Adipose tissue (tissue), 3 donors: Measurements from ENCODE around the gene TAF6L. TPM values are rescaled to one million over a fixed set of nuclear protein-coding genes. Genes with fewer than 3 reads are reported as not detected.
"Not testable (repeated sequence)": the region's sequence is repeated elsewhere in the genome, so short reads cannot be mapped to it uniquely, and the experiment has no call there.

Experiments used
- H3K27ac ChIP-seq: one replicate; pipeline ENCODE4 v1.5.1; 2013; ENCODE audit warnings: low read depth, low read length
- WGBS, 3 donors: extraction: QIAGEN DNeasy Blood & Tissue Kit; methylation state at CpG; one replicate each; pipeline ENCODE4 v1.1.7; 2013; 5-methylcytosine and 5-hydroxymethylcytosine counted together
- polyA plus RNA-seq, 3 donors: library from polyadenylated mRNA; stranded (reverse); fragments of 200-250 nt; gene quantifications; one replicate each; pipeline ENCODE4 v1.2.3, GENCODE V29; 2013
- donor health status: healthy with polysubstance abuse.
- donor health status: Bipolar disorder and iron deficiency.
- donor health status: healthy.

TAF6L gene
- polyA plus RNA-seq, 3 donors, result 13.1 to 18.2 (median 14.7) TPM

DNA sequence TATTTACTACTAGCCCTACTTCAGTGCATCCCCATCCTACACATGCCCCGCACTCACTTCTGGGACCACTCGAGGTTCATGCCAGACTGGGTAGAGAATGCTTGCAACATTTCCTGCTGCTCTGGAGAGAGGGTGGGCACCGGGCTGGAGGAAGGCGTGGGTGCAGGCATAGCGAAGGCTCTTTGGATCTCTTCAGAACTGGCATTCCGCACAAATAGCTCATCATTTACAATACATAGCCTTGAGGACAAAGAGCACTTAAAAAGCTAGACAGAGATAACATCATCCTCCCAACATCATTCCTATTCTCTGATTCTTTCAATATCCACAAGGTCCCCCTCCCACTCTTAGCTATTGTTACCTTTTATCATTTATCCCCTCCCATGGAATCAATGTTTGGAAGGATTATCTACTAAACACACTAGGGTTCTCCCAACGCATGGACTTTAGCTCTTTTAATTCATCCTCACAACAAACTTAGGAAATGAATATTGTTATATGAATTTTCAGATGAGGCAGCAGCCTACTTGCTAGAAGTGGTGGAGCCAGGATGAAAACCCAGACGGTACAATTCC lies 23.1 kb downstream of the TAF6L start:
- no peak overlapping the region for H3K27ac ChIP-seq
- 75 to 91% (median 81%) methylated on average over 8 of the region's 8 CpGs for WGBS, 3 donors

DNA sequence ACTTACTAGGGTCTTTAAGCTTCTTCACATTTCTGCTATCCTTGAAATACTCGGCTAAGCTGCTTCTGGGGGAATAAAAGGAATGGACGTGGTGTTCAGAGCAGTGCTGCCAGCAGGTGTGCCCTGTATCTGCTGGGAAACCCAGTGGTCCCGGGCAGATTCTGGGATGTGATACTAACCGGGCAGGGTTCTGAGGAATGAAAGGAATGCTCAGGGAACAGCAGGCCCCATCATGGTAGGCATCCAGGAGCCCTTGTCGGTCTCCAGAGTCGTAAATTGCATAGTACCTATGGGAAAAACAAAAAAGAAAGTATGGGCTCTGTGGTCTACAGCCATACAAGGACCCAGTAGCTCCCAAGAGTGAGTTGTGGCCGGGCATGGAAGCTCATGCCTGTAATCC lies 25.1 kb downstream of the TAF6L start:
- WGBS, 3 donors, result 88 to 91% (median 89%) methylated on average over 7 of the region's 7 CpGs
- no peak overlapping the region for H3K27ac ChIP-seq

DNA sequence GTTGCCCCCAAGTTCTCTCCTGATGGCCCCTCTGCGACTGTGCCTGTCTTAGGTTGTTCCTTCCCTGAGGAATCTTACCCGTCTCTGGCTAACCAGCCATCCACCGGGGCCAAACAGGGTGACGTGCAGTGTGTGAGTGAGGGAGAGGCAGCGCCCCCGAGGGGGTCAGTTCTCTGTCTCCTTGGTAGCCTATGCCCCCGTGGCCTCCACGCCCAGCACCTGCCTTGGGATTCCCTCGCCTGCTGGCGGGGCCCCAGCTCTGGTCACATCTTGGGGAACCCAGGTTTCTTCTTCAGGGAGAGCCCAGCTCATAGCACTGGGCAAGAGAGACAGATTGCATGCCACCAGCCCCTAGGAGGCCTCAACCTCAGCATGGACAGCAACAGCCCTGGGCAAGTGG lies 28.3 kb downstream of the TAF6L start:
- WGBS, 3 donors, result 92 to 95% (median 93%) methylated on average over 8 to 10 of the region's 10 CpGs
- no peak overlapping the region for H3K27ac ChIP-seq

DNA sequence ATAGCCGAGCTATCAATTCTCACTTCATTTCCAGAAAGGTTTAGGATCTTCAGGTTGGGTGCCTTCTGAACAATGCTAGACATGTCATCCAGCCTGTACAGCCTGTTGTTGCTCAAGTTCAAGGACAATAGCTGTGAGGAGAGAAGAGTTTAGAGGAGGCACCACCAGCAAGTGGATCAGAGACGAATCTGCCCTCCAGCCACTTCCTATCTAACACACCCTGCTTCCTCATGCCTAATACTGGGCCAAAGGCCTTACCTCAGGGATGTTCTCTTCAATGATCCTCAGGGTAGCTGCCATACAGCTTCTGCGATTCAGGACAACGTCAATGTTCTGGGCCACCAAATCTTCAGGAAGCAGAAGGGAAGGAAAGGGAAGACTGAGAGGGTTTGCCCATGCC lies 29.9 kb downstream of the TAF6L start:
- no peak overlapping the region for H3K27ac ChIP-seq
- 80 to 86% (median 84%) methylated on average over 4 of the region's 4 CpGs for WGBS, 3 donors

DNA sequence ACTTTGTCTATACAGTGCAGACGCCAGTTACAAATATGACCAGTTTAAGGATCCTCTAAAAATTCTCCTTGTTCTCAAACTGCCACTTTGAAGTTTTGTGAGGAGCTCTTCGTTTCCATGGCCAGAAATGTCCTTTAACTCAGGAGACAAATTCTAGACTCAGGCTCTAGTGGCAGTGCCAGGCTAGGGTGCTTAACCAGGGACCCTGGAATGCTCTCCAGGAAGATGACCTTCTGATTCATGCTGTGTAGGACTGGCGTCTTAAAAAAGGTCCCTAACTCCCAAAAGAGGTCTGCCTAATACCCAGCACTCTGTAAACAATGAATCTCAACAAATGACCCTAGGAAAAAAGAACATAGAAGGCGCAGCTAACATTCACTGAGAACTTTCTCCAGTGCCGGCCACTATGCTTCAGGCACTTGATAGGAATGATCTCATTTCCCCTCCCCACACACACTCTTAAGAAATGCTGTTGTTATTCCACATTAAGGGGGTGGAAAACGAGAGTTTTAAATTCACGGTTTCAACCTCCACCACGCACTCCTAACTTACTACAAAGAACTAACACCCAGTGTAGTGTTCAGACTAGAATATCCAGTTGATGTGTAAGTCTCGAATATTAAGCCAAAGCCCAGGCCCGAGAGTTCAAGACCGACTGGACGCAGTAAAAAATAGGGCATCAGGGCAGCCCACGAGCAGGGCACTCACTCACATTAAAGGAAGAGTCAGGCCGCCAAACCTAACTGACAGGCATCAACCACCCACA lies 33.3 kb downstream of the TAF6L start:
- 3 to 5% (median 4%) methylated on average over 14 of the region's 14 CpGs for WGBS, 3 donors
- peak overlapping the region; percentile 73 for H3K27ac ChIP-seq

- WGBS, 3 donors, result 0 to 1% (median 0%) methylated on average over 65 to 77 of the region's 77 CpGs
- H3K27ac ChIP-seq, result peak within 1 kb of the TSS; percentile 73
Measured at GRCh38 chr11:62805076-62805892, 34.1 kb downstream of the TAF6L start, which contains the start of gene NXF1. TSS of gene NXF1 (minus strand) at chr11:62805440. CDS start at chr11:62805356, 84 bp downstream.

GRCh38 chr11:62805961-62806441 lies 34.8 kb downstream of the TAF6L start:
- WGBS, 3 donors, result 25 to 30% (median 27%) methylated on average over 12 of the region's 12 CpGs

DNA sequence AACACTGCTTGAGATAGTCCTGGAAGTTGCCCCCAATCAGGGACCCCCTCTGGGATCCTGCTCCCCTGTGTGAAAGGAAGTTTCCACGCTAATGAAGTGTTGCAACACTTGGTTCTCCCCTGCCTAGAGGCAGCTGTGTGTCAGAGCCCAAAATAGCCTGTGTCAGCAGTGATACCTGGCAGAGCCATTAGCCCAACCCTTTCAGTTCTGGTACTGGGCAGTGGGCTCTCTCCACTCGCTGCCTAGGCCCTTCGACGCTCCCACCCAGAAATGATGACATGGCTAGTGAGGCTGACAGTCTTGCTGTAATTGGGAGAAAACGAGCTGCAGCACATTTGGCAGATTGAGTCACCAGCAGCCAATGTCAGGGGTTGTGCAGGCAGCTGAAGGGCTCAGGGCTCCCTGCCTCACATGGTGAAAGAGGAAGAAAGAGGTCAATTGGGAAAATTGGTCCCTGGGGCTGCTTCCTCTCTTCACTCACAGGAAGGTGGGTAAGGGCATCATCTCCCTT lies 35.5 kb downstream of the TAF6L start:
- 38 to 74% (median 45%) methylated on average over 5 of the region's 5 CpGs for WGBS, 3 donors

More at GRCh38 chr11:62805961-62806441, 34.8 kb downstream of the TAF6L start:
- no peak overlapping the region for H3K27ac ChIP-seq

DNA sequence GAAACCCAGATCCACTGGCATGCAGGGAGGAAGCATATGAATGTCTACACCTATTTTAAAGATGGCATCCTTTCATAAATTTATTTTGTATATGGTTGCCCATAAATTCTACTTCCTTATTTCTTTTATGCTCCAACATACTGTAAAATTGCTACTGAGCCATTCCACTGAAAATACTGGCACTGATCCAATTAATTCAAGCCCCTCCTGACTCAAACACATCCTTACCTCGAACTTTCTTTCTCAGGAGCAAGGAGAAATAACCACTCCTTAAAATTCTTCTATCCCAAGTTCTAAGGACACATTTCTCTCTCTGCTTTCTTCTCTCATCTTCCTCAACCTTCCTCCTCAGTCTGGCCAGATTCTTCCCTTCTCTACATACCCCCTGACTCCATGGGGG lies 39.6 kb downstream of the TAF6L start:
- 22 to 39% (median 25%) methylated on average over 1 of the region's 1 CpG for WGBS, 3 donors

More for the DNA sequence above, 35.5 kb downstream of the TAF6L start:
- no peak overlapping the region for H3K27ac ChIP-seq

GRCh38 chr11:62811659-62812058 lies 40.5 kb downstream of the TAF6L start:
- H3K27ac ChIP-seq, result no peak overlapping the region
- WGBS, 3 donors, result 79 to 84% (median 80%) methylated on average over 2 of the region's 2 CpGs

More for the DNA sequence above, 39.6 kb downstream of the TAF6L start:
- no peak overlapping the region for H3K27ac ChIP-seq

- 59 to 91% (median 63%) methylated on average over 8 of the region's 8 CpGs for WGBS, 3 donors
- no peak overlapping the region for H3K27ac ChIP-seq
Measured at GRCh38 chr11:62816557-62816956, 45.4 kb downstream of the TAF6L start.

DNA sequence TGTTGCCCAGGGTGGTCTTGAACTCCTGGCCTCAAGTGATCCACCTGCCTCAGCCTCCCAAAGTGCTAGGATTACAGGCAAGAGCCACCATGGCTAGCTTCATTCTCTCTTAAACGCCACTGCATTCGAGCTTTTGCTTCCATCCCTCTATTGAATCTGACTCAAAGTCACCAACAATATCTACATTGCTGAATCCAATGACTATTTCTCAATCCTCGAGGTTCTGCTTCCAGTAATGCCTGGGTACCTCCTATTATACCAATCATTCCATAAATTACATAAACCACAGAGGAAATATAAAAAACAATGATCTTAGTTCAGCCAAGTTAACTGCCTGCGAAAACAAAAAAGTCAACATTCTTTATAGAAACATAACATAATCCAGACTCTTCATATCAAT lies 45.9 kb downstream of the TAF6L start:
- no peak overlapping the region for H3K27ac ChIP-seq
- WGBS, 3 donors, result 81 to 93% (median 84%) methylated on average over 4 of the region's 4 CpGs

DNA sequence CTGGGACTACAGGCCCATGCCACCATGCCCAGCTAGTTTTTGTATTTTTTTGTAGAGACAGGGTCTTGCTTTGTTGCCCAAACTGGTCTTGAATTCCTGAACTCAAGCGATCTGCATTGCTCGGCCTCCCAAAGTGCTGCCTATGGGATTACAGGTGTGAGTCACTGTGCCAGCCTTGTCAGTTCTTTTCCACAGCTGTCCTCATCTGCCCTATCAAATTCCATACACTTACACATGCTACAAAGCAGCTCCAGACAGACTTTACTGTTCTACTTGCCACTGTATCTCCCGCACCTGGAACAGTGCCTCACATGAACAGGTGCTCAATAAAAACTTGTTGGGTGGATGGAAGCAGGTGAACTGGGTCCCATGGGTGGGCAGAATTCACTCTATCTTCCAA lies 52.5 kb downstream of the TAF6L start:
- H3K27ac ChIP-seq, result no peak overlapping the region
- WGBS, 3 donors, result 93 to 96% (median 96%) methylated on average over 3 of the region's 3 CpGs

DNA sequence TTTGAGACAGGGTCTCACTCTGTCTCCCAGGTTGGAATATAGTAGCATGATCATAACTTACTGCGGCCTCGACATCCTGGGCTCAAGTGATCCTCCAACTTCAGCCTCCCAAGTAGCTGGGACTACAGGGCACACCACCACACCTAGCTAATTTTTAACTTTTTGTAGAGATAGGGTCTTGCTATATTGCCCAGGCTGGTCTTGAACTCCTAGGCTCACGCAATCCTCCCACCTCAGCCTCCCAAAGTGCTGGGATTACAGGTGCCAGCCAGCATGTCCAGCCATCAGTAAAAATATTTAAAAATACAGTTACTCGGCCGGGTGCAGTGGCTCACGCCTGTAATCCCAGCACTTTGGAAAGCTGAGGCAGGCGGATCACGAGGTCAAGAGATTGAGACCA lies 56.9 kb downstream of the TAF6L start:
- 94 to 98% (median 95%) methylated on average over 8 of the region's 8 CpGs for WGBS, 3 donors
- H3K27ac ChIP-seq, result not testable (repeated sequence)

DNA sequence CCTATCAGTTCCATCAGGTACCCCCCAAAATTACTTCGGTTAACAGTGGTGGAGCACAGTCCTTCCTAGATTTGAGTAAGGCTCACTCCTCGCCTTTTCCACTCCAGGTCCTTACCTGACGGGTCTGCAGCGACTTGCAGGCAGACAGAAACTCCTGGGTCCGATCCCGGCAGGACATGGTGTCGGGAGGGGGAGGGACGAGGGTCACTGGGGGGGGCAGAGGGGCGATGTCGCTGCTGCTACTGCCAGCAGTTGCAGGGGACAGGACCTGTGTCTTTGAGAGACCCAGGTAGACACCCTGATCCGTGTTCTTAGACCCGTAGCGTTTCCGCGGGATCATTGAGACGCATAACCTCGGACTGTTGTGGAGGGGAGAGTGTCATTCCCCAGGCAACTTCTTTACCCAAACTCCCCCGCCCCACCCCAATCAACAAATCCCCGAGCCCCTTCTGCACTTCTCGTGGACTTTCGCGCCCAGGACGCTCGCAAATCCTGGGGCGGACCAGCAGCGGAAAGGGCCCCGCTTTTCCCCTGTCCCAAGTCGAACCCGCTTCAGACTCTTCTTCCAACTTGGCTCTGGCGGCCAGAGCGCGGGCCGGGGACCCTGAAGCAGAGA lies 59.8 kb downstream of the TAF6L start:
- peak overlapping the region; percentile 96 for H3K27ac ChIP-seq
- WGBS, 3 donors, result 0 to 1% (median 1%) methylated on average over 33 of the region's 33 CpGs

DNA sequence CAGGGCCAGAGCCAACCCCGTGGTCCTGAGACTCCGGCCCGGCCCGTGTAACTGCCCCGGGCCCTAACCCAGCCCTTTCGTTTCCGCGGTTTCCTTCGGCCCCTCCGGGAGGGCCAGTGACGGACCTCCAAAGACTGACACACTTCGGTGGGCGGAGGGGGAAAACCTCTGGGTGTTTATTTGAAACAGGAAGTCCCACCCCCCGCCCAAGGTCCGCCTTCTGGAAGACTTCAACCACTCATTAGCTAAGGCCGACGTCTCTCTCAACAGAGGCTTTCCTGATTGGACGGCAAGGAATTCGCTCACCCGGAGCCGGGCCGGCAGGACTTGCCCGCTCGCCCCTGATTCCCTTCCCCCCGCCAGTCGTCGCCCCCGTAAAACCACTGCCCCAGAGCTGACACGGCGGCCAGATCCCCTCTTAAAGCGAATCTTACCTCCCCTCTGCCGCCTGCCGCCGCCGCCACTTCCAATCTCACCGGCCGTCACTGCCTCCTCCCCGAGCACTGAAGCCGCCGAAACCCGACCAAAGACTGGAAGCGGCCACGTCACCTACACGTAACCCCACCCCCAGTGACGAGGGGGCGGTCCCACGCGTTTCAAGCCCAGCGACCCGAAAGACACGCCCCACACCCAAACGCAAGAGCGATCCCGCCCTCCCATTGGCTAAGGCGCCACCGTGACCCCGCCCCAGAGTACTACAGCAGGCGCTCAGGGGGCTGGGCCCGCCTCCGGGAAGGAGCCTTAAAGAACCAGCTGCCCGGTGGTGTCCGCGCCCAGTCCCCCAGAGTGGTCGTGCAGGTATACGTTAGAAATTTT lies 60.5 kb downstream of the TAF6L start, which contains the start of gene STX5:
Gene STX5 (minus strand): TSS at position 532 of the 816 bp plus-strand sequence. CDS start 808 bp downstream, outside the sequence.
- 1% methylated on average over 65 of the region's 65 CpGs for WGBS, 3 donors

More for the DNA sequence above, 60.5 kb downstream of the TAF6L start, which contains the start of gene STX5:
- peak within 1 kb of the TSS; percentile 96 for H3K27ac ChIP-seq
